GM12878 (cell line): ENCODE measurements around the gene SSH2. TPM values are rescaled to one million over a fixed set of nuclear protein-coding genes. Genes with fewer than 3 reads are reported as not detected.

Experiments used
- ATAC-seq: fragments of 200-7000 bp; cut with Tn5 transposase; 3 replicates; pipeline ENCODE4 v1.9.1; 2020; ENCODE audit warnings: mild to moderate bottlenecking, moderate library complexity
- BruUV-seq: library from RNA; stranded (reverse); fragments of 400-500 nt; replicated peaks from 2 replicates; lab custom pipeline; 2021; lab: Mats Ljungman, UMichigan
- CTCF ChIA-PET: fragments of 300-600 bp; sonication (Branson Sonifier 250); formaldehyde crosslinking; extraction: SDS; loops from one replicate; lab custom pipeline; 2021; ENCODE audit warnings: inconsistent platforms; lab: Yijun Ruan, JAX
- POLR2A ChIA-PET: fragments of 350-600 bp; formaldehyde crosslinking; extraction: SDS; loops from one replicate; lab custom pipeline; 2021; ENCODE audit warnings: inconsistent platforms; lab: Charles Lee
- RAD21 ChIA-PET: fragments of 300-600 bp; sonication (Branson Sonifier 250); formaldehyde crosslinking; loops from one replicate; lab custom pipeline; 2023; ENCODE audit warnings: antibody characterized with exemption; ENCODE audit not compliant: unreplicated experiment; lab: Charles Lee
- SMC1A ChIA-PET: fragments of 300-600 bp; sonication (Branson Sonifier 250); formaldehyde crosslinking; loops from one replicate; lab custom pipeline; 2023; ENCODE audit not compliant: unreplicated experiment, uncharacterized antibody; lab: Charles Lee
- DNase-seq: peaks from one replicate; pipeline ENCODE4 v3.0.0-alpha.2; 2011; ENCODE audit warnings: low read depth, low spot score
- FAIRE-seq: peaks from 3 replicates; lab custom pipeline; 2011; peaks lifted over from hg19 to GRCh38; lab: Jason Lieb, UNC
- H2AFZ ChIP-seq: 2 replicates; pipeline ENCODE4 v1.6.0; 2011; ENCODE audit warnings: low read depth, low read length, control low read depth; ENCODE audit not compliant: control insufficient read depth
- H3K27ac ChIP-seq: 2 replicates; pipeline ENCODE4 v1.5.1; 2011; ENCODE audit warnings: control low read depth; ENCODE audit not compliant: control insufficient read depth, insufficient read depth
- H3K27me3 ChIP-seq, 2 experiments: replicated peaks in 1 of 2; 2 replicates each; pipeline versions ENCODE4 v1.6.0 to v1.6.1; 2011; ENCODE audit warnings: low read length in 1 of 2; ENCODE audit not compliant: control insufficient read depth in 2 of 2, insufficient read depth in 2 of 2
- H3K36me3 ChIP-seq, 2 experiments: 2 replicates each; pipeline ENCODE4 v1.5.1; 2011; ENCODE audit warnings: low read length in 1 of 2; ENCODE audit not compliant: control insufficient read depth in 2 of 2, insufficient read depth in 2 of 2
- H3K4me1 ChIP-seq: 2 replicates; pipeline ENCODE4 v1.6.1; 2011; ENCODE audit warnings: mild to moderate bottlenecking, low read length, moderate library complexity, mixed read lengths; ENCODE audit not compliant: control insufficient read depth, insufficient read depth
- H3K4me2 ChIP-seq: 2 replicates; pipeline ENCODE4 v1.6.0; 2011; ENCODE audit warnings: control low read depth; ENCODE audit not compliant: control insufficient read depth, insufficient read depth
- H3K4me3 ChIP-seq: fragments of 200-600 bp; sonication (generic); 2 replicates; pipeline ENCODE4 v1.5.1; 2016
- H3K79me2 ChIP-seq: 2 replicates; pipeline ENCODE4 v1.6.0; 2011; ENCODE audit warnings: low read length; ENCODE audit not compliant: control insufficient read depth, insufficient read depth
- H3K9ac ChIP-seq: 2 replicates; pipeline ENCODE4 v1.8.0; 2011; ENCODE audit warnings: low read length, control low read depth, mixed read lengths; ENCODE audit not compliant: control insufficient read depth, insufficient read depth
- H3K9me3 ChIP-seq: replicated peaks from 3 replicates; pipeline ENCODE4 v1.5.1; 2011; ENCODE audit warnings: mild to moderate bottlenecking, low read length; ENCODE audit not compliant: control insufficient read depth, insufficient read depth
- H4K20me1 ChIP-seq: 2 replicates; pipeline ENCODE4 v1.6.0; 2011; ENCODE audit not compliant: control insufficient read depth, insufficient read depth
- BCL11A ChIP-seq: IDR thresholded peaks from 2 replicates; pipeline ENCODE4 v1.6.1; 2011; ENCODE audit warnings: low read depth, low read length
- CTCF ChIP-seq, 3 experiments: IDR thresholded peaks in 2 of 3; conservative IDR thresholded peaks in 1 of 3; 2 replicates each; pipeline ENCODE4 v1.5.1; 2011; ENCODE audit warnings: low read depth in 3 of 3, low read length in 3 of 3, mild to moderate bottlenecking in 3 of 3, control low read depth in 2 of 3, moderate library complexity in 2 of 3, inconsistent platforms in 1 of 3, mixed read lengths in 1 of 3; ENCODE audit not compliant: control insufficient read depth in 2 of 3, insufficient read depth in 1 of 3; ENCODE audit errors: extremely low read depth in 1 of 3
- HDGF ChIP-seq: fragments of 450-650 bp; IDR thresholded peaks from 2 replicates; pipeline ENCODE4 v1.6.1; 2016; ENCODE audit warnings: antibody characterized with exemption
- RB1 ChIP-seq: fragments of 450-650 bp; formaldehyde crosslinking; IDR thresholded peaks from 2 replicates; pipeline ENCODE4 v1.6.1; 2017; ENCODE audit warnings: mild to moderate bottlenecking, borderline replicate concordance
- RCOR1 ChIP-seq: conservative IDR thresholded peaks from 2 replicates; pipeline ENCODE4 v1.6.1; 2012; ENCODE audit warnings: low read depth, low read length, improper control_type of control experiment
- RUNX3 ChIP-seq: IDR thresholded peaks from 2 replicates; pipeline ENCODE4 v1.6.1; 2012; ENCODE audit warnings: low read length, inconsistent platforms
- SIX5 ChIP-seq: IDR thresholded peaks from 2 replicates; pipeline ENCODE4 v1.6.1; 2011; ENCODE audit warnings: mild to moderate bottlenecking, low read depth, low read length, moderate library complexity; ENCODE audit not compliant: severe bottlenecking
- STAT3 ChIP-seq: IDR thresholded peaks from 2 replicates; pipeline ENCODE4 v1.6.1; 2011; ENCODE audit warnings: low read depth, low read length, improper control_type of control experiment
- TCF3 ChIP-seq: IDR thresholded peaks from 2 replicates; pipeline ENCODE4 v1.6.1; 2012; ENCODE audit warnings: low read depth, mild to moderate bottlenecking, low read length, borderline replicate concordance; ENCODE audit not compliant: insufficient read depth
- ZBED1 ChIP-seq: IDR thresholded peaks from 2 replicates; pipeline ENCODE4 v1.6.1; 2016; ENCODE audit warnings: borderline replicate concordance
- ZBTB4 ChIP-seq: fragments of 450-650 bp; formaldehyde crosslinking; IDR thresholded peaks from 2 replicates; pipeline ENCODE4 v1.4.0; 2022; ENCODE audit warnings: mild to moderate bottlenecking, moderate library complexity
- ZBTB40 ChIP-seq: fragments of 450-650 bp; IDR thresholded peaks from 2 replicates; pipeline ENCODE4 v1.6.1; 2016; ENCODE audit warnings: mild to moderate bottlenecking, moderate library complexity, borderline replicate concordance
- WGBS: methylation state at CpG from one replicate; pipeline ENCODE4 v1.1.6; 2016; ENCODE audit warnings: low lambda C conversion rate; ENCODE audit not compliant: insufficient replicate concordance, insufficient coverage; ENCODE audit errors: missing lambda C conversion rate; 5-methylcytosine and 5-hydroxymethylcytosine counted together
- in situ Hi-C: fragments of 300-500 bp; cut with MboI; formaldehyde crosslinking; loops from 9 replicates; pipeline ENCODE4 v1.14.3; 2018; ENCODE audit warnings: mixed read lengths
- intact Hi-C: fragments of 100-400 bp; cut with micrococcal nuclease; formaldehyde crosslinking; loops from one replicate; pipeline ENCODE4 v1.14.2; 2022; ENCODE audit not compliant: unreplicated experiment
- polyA plus RNA-seq, 11 experiments: library from polyadenylated mRNA; depleted of rRNA in 4 of 11; unstranded in 6 of 11; stranded (reverse) in 5 of 11; fragments of >200 nt; fragmentation: Nextera tagmentation in 4 of 11; fragmentation: Illumina TruSeq in 1 of 11; extraction: Ambion mirVana in 4 of 11; extraction: Trizol in 1 of 11; gene quantifications; 1 replicate in 1 of 11; 2 replicates in 10 of 11; pipeline versions ENCODE4 v1.2.1 to v1.2.3, GENCODE V29; 2011 to 2016; ENCODE audit warnings: inconsistent platforms in 2 of 11, missing spikeins in 2 of 11, low read depth in 1 of 11
- total RNA-seq, 4 experiments: library from RNA; depleted of rRNA in 3 of 4; stranded (reverse); fragments of >200 nt in 3 of 4; fragmentation: Illumina TruSeq in 1 of 4; extraction: Trizol in 1 of 4; gene quantifications; 2 replicates each; pipeline versions ENCODE4 v1.2.1 to v1.2.3, GENCODE V29; 2013 to 2021

SSH2 gene
- total and polyA plus RNA-seq, 10 of the 15 experiments (the other 5 are each of a cell fraction or from before 2014, with no cell fraction given) = 9.3 to 65.9 (median 34.0) TPM

- Histone ChIP-seq H3K4me3 (no peak overlapping the region), H3K4me2 (no peak overlapping the region), H3K9ac (no peak overlapping the region), H3K36me3 (no peaks in the 10 kb centered on the region; a peak in 1 of 4 replicates), H3K9me3 (no peaks in the 10 kb centered on the region), H2AFZ (no peak overlapping the region), H3K27me3 (no peaks in the 10 kb centered on the region), H3K27ac (no peak overlapping the region), H3K79me2 (no peaks in the 10 kb centered on the region), H4K20me1 (no peaks in the 10 kb centered on the region), H3K4me1 (peaks cover 5% of the 10 kb centered on the region; the same call in 1 of the 2 replicates)
- SMC1A ChIA-PET = interaction anchor here (1.0 to 7.1 kb wide), 13 partner anchors 10 to 159 kb away, joined by 3 to 94 read pairs (median 6); no protein-coding TSS in a partner anchor
- FAIRE-seq = no peak
- in situ Hi-C loops = loop anchor here (5.0 kb wide), 1 partner anchor 134 kb away; no protein-coding TSS in a partner anchor
- no peak for ATAC-seq
- DNase-seq = no peak
- CTCF ChIA-PET = interaction anchor here (0.6 to 7.5 kb wide), 10 partner anchors 10 to 157 kb away, joined by 3 to 114 read pairs (median 4); partner anchors contain the start of gene SSH2
- RAD21 ChIA-PET = interaction anchor here (1.7 to 6.3 kb wide), 3 partner anchors 135 to 159 kb away, joined by 5 to 133 read pairs (median 65); no protein-coding TSS in a partner anchor
- POLR2A ChIA-PET = interaction anchor here (0.6 kb wide), 1 partner anchor 468 kb away, joined by 4 read pairs; no protein-coding TSS in a partner anchor
- intact Hi-C loops = loop anchor here (5.0 kb wide), 1 partner anchor 94 kb away; no protein-coding TSS in a partner anchor
- 98% methylated on average over 5 of the region's 5 CpGs for WGBS
- BruUV-seq = no TSS peak
- no peak for TF ChIP-seq RB1
- TF ChIP-seq ZBTB40 = no peak
- no peak for TF ChIP-seq TCF3
- TF ChIP-seq STAT3 = no peak
- no peak for TF ChIP-seq CTCF (IDR thresholded peaks at IDR 0.05 in 2 of 3, conservative IDR thresholded peaks at IDR 0.05 in 1 of 3; ENCODE audit: control insufficient read depth in 2 of 3, extremely low read depth in 1 of 3, insufficient read depth in 1 of 3, low read depth in 3 of 3, low read length in 3 of 3)
- TF ChIP-seq HDGF = no peak
- no peak for TF ChIP-seq SIX5
- TF ChIP-seq BCL11A = no peak
- TF ChIP-seq ZBTB4 = no peak
- no peak for TF ChIP-seq RCOR1
- TF ChIP-seq ZBED1 = no peak
- TF ChIP-seq RUNX3 = no peak
Observed at GRCh38 chr17:29776026-29776425, 154.0 kb downstream of the SSH2 start.
